Measurements from ENCODE around the gene DGKH.

Gene DGKH

GRCh38 chr13:42048342-42048683 lies at the start of gene DGKH:
Gene DGKH (plus strand): TSS chr13:42048648. CDS start chr13:42048774, 126 bp downstream.
- no peak for DNase-seq (ENCODE audit: low spot score)

GRCh38 chr13:42000846-42001245 lies 47.6 kb upstream of the DGKH start:
- no peak for DNase-seq (ENCODE audit: low spot score)

- DNase-seq (ENCODE audit: low spot score), result no peak
These were observed 46.9 kb upstream of the DGKH start for GRCh38 chr13:42001580-42001979.

GRCh38 chr13:42002066-42002465 lies 46.4 kb upstream of the DGKH start:
- DNase-seq (ENCODE audit: low spot score), result no peak

GRCh38 chr13:42007844-42008243 lies 40.6 kb upstream of the DGKH start:
- no peak for DNase-seq (ENCODE audit: low spot score)

GRCh38 chr13:42009057-42009456 lies 39.4 kb upstream of the DGKH start:
- no peak for DNase-seq (ENCODE audit: low spot score)

- no peak for DNase-seq (ENCODE audit: low spot score)
These were observed 36.7 kb upstream of the DGKH start for GRCh38 chr13:42011601-42012350.

GRCh38 chr13:42014119-42014518 lies 34.3 kb upstream of the DGKH start:
- DNase-seq (ENCODE audit: low spot score), result no peak

- no peak for DNase-seq (ENCODE audit: low spot score)
These were observed 31.2 kb upstream of the DGKH start for GRCh38 chr13:42017264-42017663.

- no peak for DNase-seq (ENCODE audit: low spot score)
These were observed 26.6 kb upstream of the DGKH start for GRCh38 chr13:42021851-42022250.

- no peak for DNase-seq (ENCODE audit: low spot score)
These were observed 26.1 kb upstream of the DGKH start for GRCh38 chr13:42022336-42022735.

GRCh38 chr13:42022796-42023493 lies 25.5 kb upstream of the DGKH start:
- DNase-seq (ENCODE audit: low spot score), result no peak

GRCh38 chr13:42027286-42027685 lies 21.2 kb upstream of the DGKH start:
- DNase-seq (ENCODE audit: low spot score), result no peak

- no peak for DNase-seq (ENCODE audit: low spot score)
These were observed 20.2 kb upstream of the DGKH start for GRCh38 chr13:42028113-42028799.

- DNase-seq (ENCODE audit: low spot score), result no peak
These were observed 12.4 kb upstream of the DGKH start for GRCh38 chr13:42035905-42036521.

GRCh38 chr13:42036711-42037110 lies 11.7 kb upstream of the DGKH start:
- DNase-seq (ENCODE audit: low spot score), result no peak

- DNase-seq (ENCODE audit: low spot score), result no peak
These were observed 9.6 kb upstream of the DGKH start for GRCh38 chr13:42038661-42039456.

GRCh38 chr13:42039457-42039945 lies 8.9 kb upstream of the DGKH start:
- peak; percentile 33 for DNase-seq (ENCODE audit: low spot score)

GRCh38 chr13:42039946-42040729 lies 8.3 kb upstream of the DGKH start:
- peak; percentile 85 for DNase-seq (ENCODE audit: low spot score)

- no peak for DNase-seq (ENCODE audit: low spot score)
These were observed 7.8 kb upstream of the DGKH start for GRCh38 chr13:42040730-42041010.
